ENCODE results near the gene PAWR.

The PAWR gene

DNA sequence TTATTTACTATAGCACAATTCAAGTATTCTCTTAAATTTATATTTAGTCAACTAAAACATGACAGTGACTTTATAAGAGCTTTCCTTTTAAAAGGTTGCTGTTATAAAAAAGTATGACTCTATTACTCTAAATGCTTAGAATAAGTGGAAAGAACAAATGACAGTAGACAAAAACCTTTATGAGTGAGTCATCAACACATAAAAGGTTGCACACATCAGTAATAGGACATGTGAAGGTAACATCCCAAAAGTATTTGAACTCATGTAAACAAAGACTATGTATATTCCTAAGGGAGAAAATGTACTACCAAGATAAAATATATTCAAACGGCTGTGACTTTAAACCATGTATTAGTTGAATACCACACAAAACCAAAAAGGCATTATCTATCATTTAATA is 98.8 kb downstream of the PAWR start:
- H3K79me2 ChIP-seq (ENCODE audit: control insufficient read depth, low read length), result no peaks in the 10 kb centered on the region
- TF ChIP-seq EZH2phosphoT487 (IDR thresholded peaks at IDR 0.05; ENCODE audit: borderline replicate concordance, low read length) (no peak), CTCF (IDR thresholded peaks at IDR 0.05; ENCODE audit: low read depth, low read length, poor library complexity, severe bottlenecking) (no peak)
- H3K4me2 ChIP-seq (ENCODE audit: low read length), result no peak overlapping the region

DNA sequence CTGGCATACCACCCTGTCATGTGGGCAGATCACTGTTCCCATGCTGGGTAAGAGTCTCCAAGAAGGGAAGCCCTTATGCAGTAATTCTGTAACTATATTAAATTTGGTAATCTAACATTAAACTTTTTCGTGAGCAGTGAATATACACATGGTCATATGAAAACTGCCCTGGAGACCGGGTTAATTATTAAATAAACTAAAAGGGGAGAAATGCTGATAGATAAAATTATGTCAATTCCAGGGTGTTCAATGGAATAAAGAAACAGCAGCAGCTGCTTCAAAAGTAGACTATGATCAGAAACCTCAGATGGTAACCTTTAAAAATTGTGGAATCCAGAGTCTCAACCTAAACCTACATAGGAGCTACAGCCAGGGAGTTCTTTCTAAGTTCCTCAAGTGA is 100.0 kb downstream of the PAWR start:
- H4K20me1 ChIP-seq (ENCODE audit: control insufficient read depth, insufficient read depth, low read depth, low read length), result no peaks in the 10 kb centered on the region
- no peak overlapping the region for H3K4me3 ChIP-seq (ENCODE audit: low read length)
- H3K9me3 ChIP-seq (ENCODE audit: control insufficient read depth, insufficient read depth, low read length), result no peaks in the 10 kb centered on the region
- H3F3A ChIP-seq (ENCODE audit: control insufficient read depth, insufficient read depth), result no peaks in the 10 kb centered on the region
- H3K4me2 ChIP-seq (ENCODE audit: low read length), result no peak overlapping the region
- 0 out of 2 replicates have a peak, but pooled peaks cover 4% of the 10 kb centered on the region for H3K4me1 ChIP-seq (ENCODE audit: control insufficient read depth, low read length)
- peaks cover 52% of the 10 kb centered on the region for H3K36me3 ChIP-seq (ENCODE audit: control insufficient read depth, low read length)
- no peaks in the 10 kb centered on the region for H3K27me3 ChIP-seq (ENCODE audit: control insufficient read depth, low read length)
- no peak for TF ChIP-seq EZH2phosphoT487 (IDR thresholded peaks at IDR 0.05; ENCODE audit: borderline replicate concordance, low read length)
- no peak for TF ChIP-seq CTCF (IDR thresholded peaks at IDR 0.05; ENCODE audit: low read depth, low read length, poor library complexity, severe bottlenecking)
- no peaks in the 10 kb centered on the region for H3K79me2 ChIP-seq (ENCODE audit: control insufficient read depth, low read length)
- H3K9me2 ChIP-seq (replicated peaks; ENCODE audit: control insufficient read depth, low read length), result no peaks in the 10 kb centered on the region
- H3K27ac ChIP-seq (ENCODE audit: low read depth, low read length), result no peak overlapping the region

More for the DNA sequence above, 98.8 kb downstream of the PAWR start:
- Histone ChIP-seq H3K9me2 (replicated peaks; ENCODE audit: control insufficient read depth, low read length) (no peaks in the 10 kb centered on the region), H3K36me3 (ENCODE audit: control insufficient read depth, low read length) (peaks cover 45% of the 10 kb centered on the region), H3K4me1 (ENCODE audit: control insufficient read depth, low read length) (0 out of 2 replicates have a peak, but pooled peaks cover 4% of the 10 kb centered on the region), H3K4me3 (ENCODE audit: low read length) (no peak overlapping the region), H3K27me3 (ENCODE audit: control insufficient read depth, low read length) (no peaks in the 10 kb centered on the region), H3F3A (ENCODE audit: control insufficient read depth, insufficient read depth) (no peaks in the 10 kb centered on the region), H3K27ac (ENCODE audit: low read depth, low read length) (no peak overlapping the region), H4K20me1 (ENCODE audit: control insufficient read depth, insufficient read depth, low read depth, low read length) (no peaks in the 10 kb centered on the region), H3K9me3 (ENCODE audit: control insufficient read depth, insufficient read depth, low read length) (no peaks in the 10 kb centered on the region)

DNA sequence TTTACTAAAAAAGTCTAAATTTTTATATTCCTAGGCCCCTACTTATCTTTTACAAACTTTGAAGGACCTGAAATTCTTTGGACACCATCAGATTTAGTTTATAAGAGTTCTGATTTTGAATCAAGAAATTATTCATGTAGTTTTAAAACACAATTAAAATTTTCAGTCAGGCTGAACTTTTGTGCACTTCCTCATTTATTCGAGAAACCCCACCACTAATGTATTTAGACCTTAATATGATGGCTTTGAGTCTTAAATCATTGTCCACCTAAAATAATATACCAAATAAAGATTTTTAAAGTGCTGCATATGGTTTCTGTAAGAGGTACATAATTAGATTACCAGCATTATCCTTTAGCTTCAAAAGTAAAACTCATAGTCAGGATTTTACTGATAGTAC is 103.4 kb downstream of the PAWR start:
- H3K36me3 ChIP-seq (ENCODE audit: control insufficient read depth, low read length), result peaks cover 34% of the 10 kb centered on the region
- H4K20me1 ChIP-seq (ENCODE audit: control insufficient read depth, insufficient read depth, low read depth, low read length), result no peaks in the 10 kb centered on the region
- no peaks in the 10 kb centered on the region for H3K27me3 ChIP-seq (ENCODE audit: control insufficient read depth, low read length)
- no peaks in the 10 kb centered on the region for H3K79me2 ChIP-seq (ENCODE audit: control insufficient read depth, low read length)
- H3K27ac ChIP-seq (ENCODE audit: low read depth, low read length), result no peak overlapping the region
- H3K4me2 ChIP-seq (ENCODE audit: low read length), result no peak overlapping the region
- no peak for TF ChIP-seq EZH2phosphoT487 (IDR thresholded peaks at IDR 0.05; ENCODE audit: borderline replicate concordance, low read length)
- no peak for TF ChIP-seq CTCF (IDR thresholded peaks at IDR 0.05; ENCODE audit: low read depth, low read length, poor library complexity, severe bottlenecking)
- 0 out of 2 replicates have a peak, but pooled peaks cover 4% of the 10 kb centered on the region for H3K4me1 ChIP-seq (ENCODE audit: control insufficient read depth, low read length)
- H3F3A ChIP-seq (ENCODE audit: control insufficient read depth, insufficient read depth), result no peaks in the 10 kb centered on the region
- no peaks in the 10 kb centered on the region for H3K9me3 ChIP-seq (ENCODE audit: control insufficient read depth, insufficient read depth, low read length)
- H3K9me2 ChIP-seq (replicated peaks; ENCODE audit: control insufficient read depth, low read length), result no peaks in the 10 kb centered on the region
- H3K4me3 ChIP-seq (ENCODE audit: low read length), result no peak overlapping the region

All from DOHH2 (cell line).